ENCODE data around the gene RASGEF1C. TPM values are rescaled to one million over a fixed set of nuclear protein-coding genes. Genes with fewer than 3 reads are reported as not detected.

Gene RASGEF1C
- total RNA-seq, 2 donors from 2014 or later = 0.09 to 3.1 TPM

DNA sequence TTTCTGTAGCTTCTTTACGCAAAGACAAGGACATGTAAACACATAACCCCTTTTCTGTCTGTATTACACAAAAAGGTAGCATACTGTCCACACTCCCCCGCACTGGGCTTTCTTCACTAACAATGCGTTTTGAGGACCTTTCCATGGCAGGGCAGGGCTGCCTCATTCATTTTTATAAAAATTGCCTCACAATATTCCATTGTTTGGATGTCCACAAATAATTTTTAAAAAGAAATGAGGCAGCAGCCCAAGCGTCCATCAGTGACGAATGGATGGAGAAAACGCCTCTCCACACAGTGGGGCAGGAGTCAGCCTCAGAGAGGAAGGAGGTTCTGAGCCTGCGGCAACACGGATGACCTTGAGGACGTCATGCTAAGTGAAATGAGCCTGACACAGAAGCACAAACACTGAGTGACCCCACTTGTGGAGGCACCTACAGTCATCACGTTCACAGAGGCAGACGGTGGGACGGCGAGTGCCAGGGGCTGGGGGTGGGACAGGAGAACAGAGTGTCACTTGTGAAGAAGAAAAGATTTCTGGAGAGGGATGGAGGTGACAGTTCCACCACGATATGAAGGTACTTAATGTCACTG is 67.8 kb downstream of the RASGEF1C start:
- no peak for DNase-seq (ENCODE audit: low spot score)
- WGBS = 40% methylated on average over 14 of the region's 14 CpGs
- intact Hi-C loops (cut with DNase I) = no loop called here

DNA sequence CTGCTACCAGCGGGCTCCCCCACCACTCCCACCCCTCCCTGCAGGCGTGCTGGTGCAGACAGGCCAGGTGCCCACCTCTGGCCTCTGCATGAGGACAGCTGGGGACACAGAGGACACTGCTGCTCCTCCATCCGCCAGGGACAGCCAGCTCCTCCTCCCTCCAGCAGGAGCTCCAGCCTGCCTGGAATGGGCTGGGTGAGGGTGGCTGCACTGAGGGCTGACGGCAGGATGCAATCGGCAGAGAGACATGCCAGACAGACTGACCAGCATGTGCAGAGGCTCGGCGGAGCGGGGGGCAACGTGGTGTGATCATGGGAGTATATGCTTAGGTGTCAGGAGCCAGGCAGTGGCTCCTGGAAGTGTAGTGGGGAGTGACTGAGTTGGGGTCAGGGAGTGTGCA is 68.4 kb downstream of the RASGEF1C start:
- WGBS = 31% methylated on average over 9 of the region's 9 CpGs
- DNase-seq (ENCODE audit: low spot score) = no peak

More for the DNA sequence above, 67.8 kb downstream of the RASGEF1C start:
- no peak overlapping the region for H3K27ac ChIP-seq
- TF ChIP-seq POLR2A (IDR thresholded peaks at IDR 0.05) (no peak), POLR2AphosphoS5 (IDR thresholded peaks at IDR 0.05) (no peak)
- TF ChIP-seq, protein P1, sequence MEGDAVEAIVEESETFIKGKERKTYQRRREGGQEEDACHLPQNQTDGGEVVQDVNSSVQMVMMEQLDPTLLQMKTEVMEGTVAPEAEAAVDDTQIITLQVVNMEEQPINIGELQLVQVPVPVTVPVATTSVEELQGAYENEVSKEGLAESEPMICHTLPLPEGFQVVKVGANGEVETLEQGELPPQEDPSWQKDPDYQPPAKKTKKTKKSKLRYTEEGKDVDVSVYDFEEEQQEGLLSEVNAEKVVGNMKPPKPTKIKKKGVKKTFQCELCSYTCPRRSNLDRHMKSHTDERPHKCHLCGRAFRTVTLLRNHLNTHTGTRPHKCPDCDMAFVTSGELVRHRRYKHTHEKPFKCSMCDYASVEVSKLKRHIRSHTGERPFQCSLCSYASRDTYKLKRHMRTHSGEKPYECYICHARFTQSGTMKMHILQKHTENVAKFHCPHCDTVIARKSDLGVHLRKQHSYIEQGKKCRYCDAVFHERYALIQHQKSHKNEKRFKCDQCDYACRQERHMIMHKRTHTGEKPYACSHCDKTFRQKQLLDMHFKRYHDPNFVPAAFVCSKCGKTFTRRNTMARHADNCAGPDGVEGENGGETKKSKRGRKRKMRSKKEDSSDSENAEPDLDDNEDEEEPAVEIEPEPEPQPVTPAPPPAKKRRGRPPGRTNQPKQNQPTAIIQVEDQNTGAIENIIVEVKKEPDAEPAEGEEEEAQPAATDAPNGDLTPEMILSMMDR (IDR thresholded peaks at IDR 0.05) = no peak
- H3K36me3 ChIP-seq = no peaks in the 10 kb centered on the region
- peaks cover 8% of the 10 kb centered on the region for H3K27me3 ChIP-seq (replicated peaks; ENCODE audit: insufficient read depth)
- no peak overlapping the region for H3K4me3 ChIP-seq
- no peaks in the 10 kb centered on the region for H3K4me1 ChIP-seq (replicated peaks)
- H3K9me3 ChIP-seq = no peaks in the 10 kb centered on the region

DNA sequence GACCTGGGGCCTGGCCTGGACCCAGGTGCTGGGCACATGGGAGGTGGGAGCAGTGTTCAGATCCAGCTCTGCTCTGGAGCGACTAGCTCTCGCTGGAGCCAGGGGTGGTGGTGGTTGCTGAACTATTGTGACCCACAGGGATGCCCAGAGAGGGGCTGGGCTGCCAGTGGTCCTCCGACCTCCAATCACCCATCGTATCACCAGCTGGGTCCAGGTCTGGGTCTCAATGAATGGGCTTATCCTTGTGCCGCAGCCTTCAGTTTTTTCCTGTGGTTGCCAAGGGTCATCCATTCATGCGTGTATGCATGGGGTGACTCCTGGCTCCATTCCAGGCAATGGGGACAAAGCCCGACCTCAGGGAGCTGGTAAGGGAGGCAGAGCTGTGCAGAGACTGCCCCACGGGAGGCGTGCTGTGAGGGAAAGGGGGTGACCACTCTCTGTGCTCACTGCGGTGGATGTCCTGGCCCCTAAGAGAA is 68.9 kb downstream of the RASGEF1C start:
- intact Hi-C loops (cut with DNase I) = no loop called here
- TF ChIP-seq, protein P1 (IDR thresholded peaks at IDR 0.05) = no peak
- TF ChIP-seq POLR2A (IDR thresholded peaks at IDR 0.05) (no peak), POLR2AphosphoS5 (IDR thresholded peaks at IDR 0.05) (no peak)
- Histone ChIP-seq H3K27me3 (replicated peaks; ENCODE audit: insufficient read depth) (peaks cover 8% of the 10 kb centered on the region), H3K4me1 (replicated peaks) (no peaks in the 10 kb centered on the region), H3K4me3 (no peak overlapping the region), H3K27ac (no peak overlapping the region), H3K9me3 (no peaks in the 10 kb centered on the region), H3K36me3 (no peaks in the 10 kb centered on the region)
- peak; percentile 3 for DNase-seq (ENCODE audit: low spot score)
- WGBS = 63% methylated on average over 10 of the region's 10 CpGs

More for the DNA sequence above, 68.4 kb downstream of the RASGEF1C start:
- TF ChIP-seq POLR2AphosphoS5 (IDR thresholded peaks at IDR 0.05) = no peak
- no peak for TF ChIP-seq POLR2A (IDR thresholded peaks at IDR 0.05)
- TF ChIP-seq, protein P1 (IDR thresholded peaks at IDR 0.05) = no peak
- Histone ChIP-seq H3K27ac (no peak overlapping the region), H3K9me3 (no peaks in the 10 kb centered on the region), H3K4me3 (no peak overlapping the region), H3K4me1 (replicated peaks) (no peaks in the 10 kb centered on the region), H3K36me3 (no peaks in the 10 kb centered on the region), H3K27me3 (replicated peaks; ENCODE audit: insufficient read depth) (peaks cover 8% of the 10 kb centered on the region)
- intact Hi-C loops (cut with DNase I) = no loop called here

DNA sequence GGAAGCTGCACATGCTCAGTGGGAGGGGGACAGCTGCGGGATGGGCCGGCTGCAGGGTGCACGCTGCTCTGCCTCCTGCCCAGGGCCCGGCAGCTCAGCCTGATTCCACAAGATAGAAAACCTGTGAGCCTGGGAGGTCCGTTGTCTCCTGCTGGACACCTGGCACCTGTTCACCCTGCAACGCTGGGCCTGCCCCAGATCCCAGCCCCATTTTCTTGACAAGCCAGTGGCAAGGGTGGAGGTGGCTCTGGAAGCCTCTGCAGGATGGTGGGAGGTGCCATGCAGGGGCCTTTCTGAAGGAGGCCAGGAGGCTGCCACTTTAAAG is 69.3 kb downstream of the RASGEF1C start:
- intact Hi-C loops (cut with DNase I) = no loop called here
- Histone ChIP-seq H3K4me1 (replicated peaks) (no peaks in the 10 kb centered on the region), H3K27me3 (replicated peaks; ENCODE audit: insufficient read depth) (peaks cover 8% of the 10 kb centered on the region), H3K36me3 (no peaks in the 10 kb centered on the region), H3K27ac (no peak overlapping the region), H3K4me3 (no peak overlapping the region), H3K9me3 (no peaks in the 10 kb centered on the region)
- DNase-seq (ENCODE audit: low spot score) = no peak
- TF ChIP-seq POLR2A (IDR thresholded peaks at IDR 0.05) = no peak
- TF ChIP-seq, protein P1 (IDR thresholded peaks at IDR 0.05) = no peak
- TF ChIP-seq POLR2AphosphoS5 (IDR thresholded peaks at IDR 0.05) = no peak
- WGBS = 66% methylated on average over 6 of the region's 6 CpGs

All from prostate gland (tissue), 2 donors.